Measurements from ENCODE around the gene NT5E. TPM values are rescaled to one million over a fixed set of nuclear protein-coding genes. Genes with fewer than 3 reads are reported as not detected.

Gene NT5E
- total and polyA plus RNA-seq, 2 donors (not counting 3 experiments of a cell fraction or from before 2014, with no cell fraction given) = 59.3 to 115 TPM

Other genes with a start within 250 kb of the NT5E start
- 64.9 and 74.3 TPM in 2 replicates for gene SNX14, start 143.8 kb downstream of the NT5E start, total RNA-seq
- gene SNX14, start 143.8 kb downstream of the NT5E start, polyA plus RNA-seq = 32.0 and 41.3 TPM in 2 replicates
- 150 and 155 TPM in 2 replicates for gene SYNCRIP, start 192.8 kb downstream of the NT5E start, total RNA-seq
- 6.8 and 16.3 TPM in 2 replicates for gene SYNCRIP, start 192.8 kb downstream of the NT5E start, polyA plus RNA-seq